GM23338 (cell line): ENCODE data around the gene NXPH2.

Source experiments
- CREB1 ChIP-seq: fragments of 250-450 bp; sonication (Bioruptor Pico); IDR thresholded peaks from 2 replicates; pipeline ENCODE4 v1.5.0; 2020; ENCODE audit warnings: low read depth, mild to moderate bottlenecking, moderate library complexity
- CTCF ChIP-seq, 2 experiments: fragments of 200-600 bp in 1 of 2; sonication (generic) in 1 of 2; conservative IDR thresholded peaks; 2 replicates each; pipeline versions ENCODE4 v1.5.1 to v1.6.1; 2016 to 2017; ENCODE audit warnings: antibody characterized with exemption in 2 of 2, low read depth in 2 of 2, mild to moderate bottlenecking in 2 of 2, moderate library complexity in 1 of 2
- ETS1 ChIP-seq: IDR thresholded peaks from 2 replicates; pipeline ENCODE4 v1.6.1; 2016; ENCODE audit warnings: antibody characterized with exemption
- EZH2 ChIP-seq: fragments of 200-600 bp; sonication (generic); IDR thresholded peaks from one replicate; pipeline ENCODE4 v1.8.0; 2017; ENCODE audit warnings: antibody characterized with exemption, mild to moderate bottlenecking, low read depth; ENCODE audit not compliant: unreplicated experiment
- EZH2phosphoT487 ChIP-seq: fragments of 200-600 bp; sonication (generic); IDR thresholded peaks from one replicate; pipeline ENCODE4 v1.8.1; 2018; ENCODE audit warnings: antibody characterized with exemption; ENCODE audit not compliant: unreplicated experiment
- JUNB ChIP-seq: IDR thresholded peaks from one replicate; pipeline ENCODE4 v1.6.1; 2016; ENCODE audit warnings: antibody characterized with exemption; ENCODE audit not compliant: unreplicated experiment
- NANOG ChIP-seq: IDR thresholded peaks from 2 replicates; pipeline ENCODE4 v1.6.1; 2016; ENCODE audit warnings: antibody characterized with exemption, borderline replicate concordance
- POLR2AphosphoS5 ChIP-seq: IDR thresholded peaks from 2 replicates; pipeline ENCODE4 v1.6.1; 2016; ENCODE audit warnings: antibody characterized with exemption, low read depth
- REST ChIP-seq: IDR thresholded peaks from one replicate; pipeline ENCODE4 v1.6.1; 2018; ENCODE audit warnings: antibody characterized with exemption; ENCODE audit not compliant: unreplicated experiment
- ZNF462 ChIP-seq: fragments of 250-450 bp; sonication (Bioruptor Pico); IDR thresholded peaks from 2 replicates; pipeline ENCODE4 v1.5.0; 2020; ENCODE audit warnings: mild to moderate bottlenecking, moderate library complexity

- TF ChIP-seq EZH2 (no peak), CTCF (conservative IDR thresholded peaks at IDR 0.05; ENCODE audit: low read depth in 2 of 2) (no peak), POLR2AphosphoS5 (no peak), JUNB (no peak), CREB1 (no peak), EZH2phosphoT487 (no peak), NANOG (no peak), REST (no peak), ETS1 (no peak), ZNF462 (no peak)
Measured at GRCh38 chr2:138818556-138818955, 38.4 kb upstream of the NXPH2 start.
